ENCODE data around the gene BRME1. TPM values are rescaled to one million over a fixed set of nuclear protein-coding genes. Genes with fewer than 3 reads are reported as not detected.
"Not testable (repeated sequence)": the region's sequence is repeated elsewhere in the genome, so short reads cannot be mapped to it uniquely, and the experiment has no call there.

BRME1 gene
- total RNA-seq, 1 experiment from 2014 or later: 5.5 TPM

DNA sequence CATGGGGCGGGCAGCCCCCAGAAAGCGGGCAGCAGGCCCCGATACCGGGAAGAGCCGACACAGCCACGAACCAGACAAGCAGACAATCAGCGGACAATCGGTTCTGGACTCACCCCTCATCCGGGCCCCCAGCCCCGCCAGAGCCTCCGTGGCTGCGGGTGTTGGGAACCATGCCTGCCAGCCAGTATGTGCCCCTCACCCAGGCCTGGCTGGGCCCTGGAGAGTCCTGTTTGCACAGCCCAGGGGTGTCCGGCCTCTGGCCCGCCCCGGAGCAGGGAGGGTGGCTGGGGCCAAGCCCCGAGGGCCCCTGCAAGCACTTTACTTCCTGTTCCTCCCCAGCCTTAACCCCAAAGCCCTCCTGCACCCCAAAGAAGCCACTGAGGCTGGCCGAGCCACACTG lies 24.5 kb upstream of the BRME1 start:
- DNase-seq (ENCODE audit: low read depth): no peak
- in situ Hi-C loops (cut with HindIII; ENCODE audit: low pct_unique_long_range_greater_than_20kb, low sequenced_read_pairs): no loop called here

- in situ Hi-C loops (cut with HindIII; ENCODE audit: low pct_unique_long_range_greater_than_20kb, low sequenced_read_pairs): no loop called here
- no peak for DNase-seq (ENCODE audit: low read depth)
These were observed 24.0 kb upstream of the BRME1 start for GRCh38 chr19:13929956-13930355.

DNA sequence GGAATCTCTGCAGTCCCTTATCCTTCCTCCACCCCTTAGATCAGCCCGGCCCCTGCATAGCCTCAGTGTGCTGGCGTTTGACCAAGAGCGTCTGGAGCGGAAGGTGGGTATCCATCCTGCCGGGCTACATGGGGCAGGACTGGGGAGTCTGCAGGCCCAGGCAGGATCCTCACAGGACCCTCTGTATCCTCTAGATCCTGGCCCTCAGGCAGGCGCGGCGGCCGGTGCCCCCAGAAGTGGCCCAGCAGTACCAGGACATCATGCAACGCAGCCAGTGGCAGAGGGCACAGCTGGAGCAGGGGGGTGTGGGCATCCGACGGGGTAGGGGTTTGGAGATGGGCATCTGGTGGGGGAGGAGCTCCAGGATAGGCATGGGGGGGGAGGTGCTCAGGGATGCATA lies 23.4 kb upstream of the BRME1 start:
- no peak for DNase-seq (ENCODE audit: low read depth)
- in situ Hi-C loops (cut with HindIII; ENCODE audit: low pct_unique_long_range_greater_than_20kb, low sequenced_read_pairs): no loop called here

DNA sequence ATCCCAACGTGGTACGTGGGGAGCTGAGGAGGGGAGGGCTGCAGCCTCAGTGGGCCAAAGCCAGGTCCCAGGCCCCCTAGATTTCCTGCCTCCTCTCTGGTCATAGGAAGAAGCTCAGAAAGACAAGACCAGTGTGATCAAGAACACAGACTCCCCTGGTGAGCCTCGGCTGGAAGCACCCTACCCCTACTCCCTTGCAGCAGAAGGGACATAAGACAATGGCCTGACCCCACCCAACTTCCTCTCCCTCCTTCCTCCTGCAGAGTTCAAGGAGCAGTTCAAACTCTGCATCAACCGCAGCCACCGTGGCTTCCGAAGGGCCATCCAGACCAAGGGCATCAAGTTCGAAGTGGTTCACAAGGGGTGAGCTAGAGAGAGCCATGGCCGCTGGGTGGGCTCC lies 20.8 kb upstream of the BRME1 start:
- in situ Hi-C loops (cut with HindIII; ENCODE audit: low pct_unique_long_range_greater_than_20kb, low sequenced_read_pairs): no loop called here
- no peak for DNase-seq (ENCODE audit: low read depth)

DNA sequence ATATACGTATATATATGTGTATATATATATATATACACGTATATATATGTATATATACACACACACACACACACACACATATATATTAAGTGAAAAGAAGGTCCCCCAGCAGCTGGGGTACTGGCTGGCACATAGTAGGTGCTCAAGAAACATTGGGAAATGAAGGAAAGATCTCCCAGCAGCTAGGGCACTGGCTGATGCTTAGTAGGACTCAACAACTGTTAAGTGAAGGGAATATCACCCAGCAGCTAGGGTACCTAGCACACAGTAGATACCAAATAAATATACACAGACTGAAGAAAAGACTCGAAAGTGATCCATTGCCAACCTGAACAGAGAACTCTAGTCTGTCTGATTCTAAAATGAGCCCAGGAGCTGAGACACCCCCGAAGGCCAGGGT lies 20.1 kb upstream of the BRME1 start:
- no peak for DNase-seq (ENCODE audit: low read depth)
- in situ Hi-C loops (cut with HindIII; ENCODE audit: low pct_unique_long_range_greater_than_20kb, low sequenced_read_pairs): no loop called here

- in situ Hi-C loops (cut with HindIII; ENCODE audit: low pct_unique_long_range_greater_than_20kb, low sequenced_read_pairs): loop anchor here (25.0 kb wide), 1 partner anchor 164 kb away; the partner anchor contains the start of genes C19orf67 and SAMD1
- no peak for DNase-seq (ENCODE audit: low read depth)
These were observed 17.5 kb upstream of the BRME1 start for GRCh38 chr19:13923194-13923987.

DNA sequence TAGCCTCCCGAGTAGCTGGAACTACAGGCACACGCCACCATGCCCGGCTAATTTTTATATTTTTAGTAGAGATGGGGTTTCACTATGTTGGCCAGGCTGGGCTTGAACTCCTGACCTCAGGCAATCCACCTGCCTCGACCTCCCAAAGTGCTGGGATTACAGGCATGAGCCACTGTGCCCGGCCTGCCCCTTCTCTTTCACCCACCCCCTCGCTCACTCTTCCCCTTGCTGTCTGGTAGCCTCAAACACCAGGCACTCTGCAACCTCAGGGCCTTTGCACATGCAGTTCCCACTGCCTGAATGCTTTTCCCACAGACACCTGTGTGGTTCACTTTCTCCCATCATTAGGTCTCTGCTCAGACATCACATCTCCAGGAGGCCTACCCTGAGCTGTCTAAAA lies 16.2 kb upstream of the BRME1 start:
- not testable (repeated sequence) for DNase-seq (ENCODE audit: low read depth)
- in situ Hi-C loops (cut with HindIII; ENCODE audit: low pct_unique_long_range_greater_than_20kb, low sequenced_read_pairs): loop anchor here (25.0 kb wide), 1 partner anchor 165 kb away; the partner anchor contains the start of genes C19orf67 and SAMD1

- DNase-seq (ENCODE audit: low read depth): peak; percentile 71
- in situ Hi-C loops (cut with HindIII; ENCODE audit: low pct_unique_long_range_greater_than_20kb, low sequenced_read_pairs): loop anchor here (25.0 kb wide), 1 partner anchor 166 kb away; the partner anchor contains the start of genes C19orf67 and SAMD1
These were observed 15.2 kb upstream of the BRME1 start for GRCh38 chr19:13920940-13921747.

DNA sequence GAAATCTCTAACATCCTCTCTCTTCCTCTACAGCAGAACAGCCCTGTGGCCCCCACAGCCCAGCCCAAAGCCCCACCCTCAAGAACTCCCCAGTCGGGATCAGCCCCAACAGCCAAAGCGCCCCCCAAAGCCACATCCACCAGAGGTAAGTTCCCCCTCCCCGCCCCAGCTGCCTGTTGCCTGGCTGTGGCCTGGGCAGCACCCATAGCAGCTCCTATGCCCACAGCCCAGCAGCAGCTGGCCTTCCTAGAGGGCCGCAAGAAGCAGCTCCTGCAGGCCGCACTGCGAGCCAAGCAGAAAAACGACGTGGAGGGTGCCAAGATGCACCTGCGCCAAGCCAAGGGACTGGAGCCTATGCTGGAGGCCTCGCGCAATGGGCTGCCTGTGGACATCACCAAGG lies 14.6 kb upstream of the BRME1 start:
- no peak for DNase-seq (ENCODE audit: low read depth)
- in situ Hi-C loops (cut with HindIII; ENCODE audit: low pct_unique_long_range_greater_than_20kb, low sequenced_read_pairs): loop anchor here (25.0 kb wide), 1 partner anchor 167 kb away; the partner anchor contains the start of genes C19orf67 and SAMD1

DNA sequence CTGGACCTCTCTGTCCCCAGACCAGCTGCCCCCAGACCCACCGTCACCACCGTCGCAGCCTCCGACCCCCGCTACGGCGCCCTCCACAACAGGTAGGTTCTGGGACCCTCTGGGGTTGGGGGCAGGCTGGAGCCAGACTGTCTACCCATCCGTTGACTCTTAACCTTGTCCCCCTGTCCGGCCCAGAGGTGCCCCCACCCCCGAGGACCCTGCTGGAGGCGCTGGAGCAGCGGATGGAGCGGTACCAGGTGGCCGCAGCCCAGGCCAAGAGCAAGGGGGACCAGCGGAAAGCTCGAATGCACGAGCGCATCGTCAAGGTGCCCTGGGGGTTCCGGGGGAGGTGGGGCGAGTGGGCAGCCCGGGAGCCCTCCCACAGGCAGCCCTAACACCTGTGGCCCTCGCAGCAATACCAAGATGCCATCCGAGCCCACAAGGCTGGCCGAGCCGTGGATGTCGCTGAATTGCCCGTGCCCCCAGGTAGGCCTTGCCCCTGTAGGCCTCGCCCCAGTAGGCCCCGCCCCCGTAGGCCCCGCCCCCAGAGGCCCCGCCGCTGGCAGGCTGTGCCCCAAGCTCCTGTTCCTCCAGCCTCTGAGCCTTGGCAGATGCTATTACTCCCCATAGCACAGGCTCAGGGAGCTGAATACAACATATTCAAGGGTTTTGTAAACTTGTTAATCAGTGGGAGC lies 13.0 kb upstream of the BRME1 start:
- in situ Hi-C loops (cut with HindIII; ENCODE audit: low pct_unique_long_range_greater_than_20kb, low sequenced_read_pairs): loop anchor here (25.0 kb wide), 1 partner anchor 168 kb away; the partner anchor contains the start of genes C19orf67 and SAMD1

DNA sequence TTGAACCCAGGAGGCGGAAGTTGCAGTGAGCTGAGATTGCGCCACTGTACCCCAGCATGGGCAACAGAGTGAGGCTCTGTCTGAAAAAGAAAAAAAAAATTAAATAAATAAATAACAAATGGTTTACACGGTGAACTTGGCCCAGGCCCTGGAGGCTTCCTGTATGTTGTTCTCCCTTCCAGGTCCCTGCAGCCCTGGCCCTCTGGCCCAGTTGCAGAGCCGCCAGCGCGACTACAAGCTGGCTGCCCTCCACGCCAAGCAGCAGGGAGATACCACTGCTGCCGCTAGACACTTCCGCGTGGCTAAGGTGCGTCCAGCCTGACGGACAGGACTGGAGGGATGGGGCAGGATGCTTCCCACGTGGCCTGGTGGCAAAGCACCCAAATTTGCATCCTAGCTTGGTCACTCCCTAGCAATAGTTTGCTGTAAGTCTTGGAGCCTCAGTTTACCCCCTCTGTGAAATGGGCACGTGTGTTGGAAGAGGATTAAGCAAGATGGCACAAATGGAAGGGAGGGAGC lies 12.0 kb upstream of the BRME1 start:
- in situ Hi-C loops (cut with HindIII; ENCODE audit: low pct_unique_long_range_greater_than_20kb, low sequenced_read_pairs): loop anchor here (25.0 kb wide), 1 partner anchor 169 kb away; the partner anchor contains the start of genes C19orf67 and SAMD1
- no peak for DNase-seq (ENCODE audit: low read depth)

More for the DNA sequence above, 13.0 kb upstream of the BRME1 start:
- no peak for DNase-seq (ENCODE audit: low read depth)

- in situ Hi-C loops (cut with HindIII; ENCODE audit: low pct_unique_long_range_greater_than_20kb, low sequenced_read_pairs): loop anchor here (25.0 kb wide), 1 partner anchor 173 kb away; the partner anchor contains the start of genes C19orf67 and SAMD1
- DNase-seq (ENCODE audit: low read depth): no peak
These were observed 8.9 kb upstream of the BRME1 start for GRCh38 chr19:13914777-13915176.

DNA sequence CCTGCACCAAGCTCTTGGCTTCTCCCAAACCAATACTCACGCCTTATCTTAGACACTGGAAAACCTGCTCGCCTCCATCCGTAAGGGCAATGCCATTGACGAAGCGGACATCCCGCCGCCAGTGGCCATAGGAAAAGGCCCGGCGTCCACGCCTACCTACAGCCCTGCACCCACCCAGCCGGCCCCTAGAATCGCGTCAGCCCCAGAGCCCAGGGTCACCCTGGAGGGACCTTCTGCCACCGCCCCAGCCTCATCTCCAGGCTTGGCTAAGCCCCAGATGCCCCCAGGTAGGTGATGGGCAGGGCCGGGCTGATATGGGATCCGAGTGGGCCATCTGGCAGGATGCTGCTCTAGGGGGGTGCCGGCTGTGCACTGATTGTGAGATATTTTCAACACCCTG lies 7.4 kb upstream of the BRME1 start:
- no peak for DNase-seq (ENCODE audit: low read depth)
- in situ Hi-C loops (cut with HindIII; ENCODE audit: low pct_unique_long_range_greater_than_20kb, low sequenced_read_pairs): loop anchor here (25.0 kb wide), 1 partner anchor 174 kb away; the partner anchor contains the start of genes C19orf67 and SAMD1

GRCh38 chr19:13909430-13909829 lies 3.5 kb upstream of the BRME1 start:
- in situ Hi-C loops (cut with HindIII; ENCODE audit: low pct_unique_long_range_greater_than_20kb, low sequenced_read_pairs): loop anchor here (25.0 kb wide), 1 partner anchor 178 kb away; the partner anchor contains the start of genes C19orf67 and SAMD1
- no peak for DNase-seq (ENCODE audit: low read depth)

GRCh38 chr19:13908674-13909073 lies 2.8 kb upstream of the BRME1 start:
- in situ Hi-C loops (cut with HindIII; ENCODE audit: low pct_unique_long_range_greater_than_20kb, low sequenced_read_pairs): loop anchor here (25.0 kb wide), 1 partner anchor 179 kb away; the partner anchor contains the start of genes C19orf67 and SAMD1
- no peak for DNase-seq (ENCODE audit: low read depth)

GRCh38 chr19:13906910-13907309 lies 993 bp upstream of the BRME1 start:
- no peak for DNase-seq (ENCODE audit: low read depth)
- in situ Hi-C loops (cut with HindIII; ENCODE audit: low pct_unique_long_range_greater_than_20kb, low sequenced_read_pairs): loop anchor here (25.0 kb wide), 1 partner anchor 180 kb away; the partner anchor contains the start of genes C19orf67 and SAMD1

DNA sequence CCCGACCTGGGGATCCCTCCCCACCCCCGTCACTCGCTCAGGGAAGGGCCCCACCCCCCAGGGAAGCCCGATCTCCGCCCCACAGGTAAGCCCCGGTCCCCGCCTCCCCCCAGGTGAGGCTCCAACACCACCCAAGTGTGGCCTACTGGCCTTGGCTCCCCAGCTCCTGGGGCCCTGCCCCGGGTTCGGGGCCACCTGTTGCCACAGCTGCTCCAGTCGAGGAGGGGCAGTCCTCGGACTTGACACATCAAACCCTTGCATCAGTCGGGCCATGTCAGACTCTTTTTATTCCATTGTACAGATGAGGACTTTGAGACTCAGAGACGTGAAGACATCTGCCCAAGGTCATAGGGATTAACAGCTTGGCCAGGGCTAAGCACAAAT lies 596 bp upstream of the BRME1 start:
- in situ Hi-C loops (cut with HindIII; ENCODE audit: low pct_unique_long_range_greater_than_20kb, low sequenced_read_pairs): loop anchor here (25.0 kb wide), 1 partner anchor 181 kb away; the partner anchor contains the start of genes C19orf67 and SAMD1
- no peak for DNase-seq (ENCODE audit: low read depth)
